Glutamatergic neuron (in vitro differentiated cells): ENCODE results near the gene MRPL49. TPM values are rescaled to one million over a fixed set of nuclear protein-coding genes. Genes with fewer than 3 reads are reported as not detected.

ENCODE experiments used
- DNase-seq: peaks from one replicate; pipeline ENCODE4 v3.0.0; 2022
- H3K27ac Mint-ChIP-seq: one replicate; pipeline ENCODE4 v1.8.0; 2020; ENCODE audit warnings: mild to moderate bottlenecking, mixed read lengths, inconsistent platforms; ENCODE audit not compliant: unreplicated experiment
- H3K27me3 Mint-ChIP-seq: one replicate; pipeline ENCODE4 v1.8.0; 2020; ENCODE audit warnings: mild to moderate bottlenecking, moderate library complexity, mixed read lengths, inconsistent platforms; ENCODE audit not compliant: unreplicated experiment
- H3K36me3 Mint-ChIP-seq: one replicate; pipeline ENCODE4 v1.8.0; 2020; ENCODE audit warnings: mild to moderate bottlenecking, mixed read lengths, inconsistent platforms; ENCODE audit not compliant: unreplicated experiment
- H3K4me1 Mint-ChIP-seq: one replicate; pipeline ENCODE4 v1.8.0; 2020; ENCODE audit warnings: mild to moderate bottlenecking, low read depth, mixed read lengths, inconsistent platforms; ENCODE audit not compliant: unreplicated experiment
- H3K4me3 Mint-ChIP-seq: one replicate; pipeline ENCODE4 v1.8.0; 2020; ENCODE audit warnings: mild to moderate bottlenecking, mixed read lengths, inconsistent platforms; ENCODE audit not compliant: unreplicated experiment
- H3K9me3 Mint-ChIP-seq: one replicate; pipeline ENCODE4 v1.8.0; 2020; ENCODE audit warnings: mild to moderate bottlenecking, moderate library complexity, mixed read lengths, inconsistent platforms; ENCODE audit not compliant: unreplicated experiment
- total RNA-seq: library from RNA; stranded (reverse); fragmentation: NEBNext Ultra II Directional; extraction: Animal tissue kit (Norgen Biotek cat#: 25700); gene quantifications from one replicate; pipeline ENCODE4 v1.2.1, GENCODE V29; 2021; ENCODE audit not compliant: unreplicated experiment
- TF ChIP-seq, protein P1 (sequence below): fragments of 200-600 bp; sonication (generic); IDR thresholded peaks from one replicate; pipeline ENCODE4 v1.5.0; 2021; ENCODE audit not compliant: partially characterized antibody, unreplicated experiment

Gene MRPL49
- total RNA-seq, 1 donor from 2014 or later, result 32.9 TPM

DNA sequence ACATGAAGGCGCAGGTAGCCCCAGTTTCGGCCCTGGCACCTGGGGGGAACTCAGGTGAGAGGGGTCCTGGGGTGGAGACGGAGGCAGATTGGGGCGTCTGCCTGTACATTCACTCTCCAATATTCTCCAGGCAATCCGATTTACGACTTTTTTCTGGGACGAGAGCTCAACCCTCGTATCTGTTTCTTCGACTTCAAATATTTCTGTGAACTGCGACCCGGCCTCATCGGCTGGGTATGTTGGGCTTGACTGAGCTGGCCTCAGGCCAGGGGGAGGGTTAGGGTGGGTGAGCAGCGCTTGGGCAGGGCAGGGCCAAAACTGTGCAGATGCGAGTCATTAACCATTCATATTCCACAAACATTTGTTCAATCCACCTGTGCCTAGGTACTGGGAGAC, 8.8 kb upstream of the MRPL49 start:
- Mint-ChIP-seq H3K27ac (peak overlapping the region; percentile 92), H3K36me3 (no peaks in the 10 kb centered on the region), H3K4me1 (peaks cover 10% of the 10 kb centered on the region), H3K4me3 (peak overlapping the region; percentile 94), H3K9me3 (peaks cover 20% of the 10 kb centered on the region), H3K27me3 (peaks cover 24% of the 10 kb centered on the region)
- DNase-seq, result no peak
- TF ChIP-seq, protein P1, sequence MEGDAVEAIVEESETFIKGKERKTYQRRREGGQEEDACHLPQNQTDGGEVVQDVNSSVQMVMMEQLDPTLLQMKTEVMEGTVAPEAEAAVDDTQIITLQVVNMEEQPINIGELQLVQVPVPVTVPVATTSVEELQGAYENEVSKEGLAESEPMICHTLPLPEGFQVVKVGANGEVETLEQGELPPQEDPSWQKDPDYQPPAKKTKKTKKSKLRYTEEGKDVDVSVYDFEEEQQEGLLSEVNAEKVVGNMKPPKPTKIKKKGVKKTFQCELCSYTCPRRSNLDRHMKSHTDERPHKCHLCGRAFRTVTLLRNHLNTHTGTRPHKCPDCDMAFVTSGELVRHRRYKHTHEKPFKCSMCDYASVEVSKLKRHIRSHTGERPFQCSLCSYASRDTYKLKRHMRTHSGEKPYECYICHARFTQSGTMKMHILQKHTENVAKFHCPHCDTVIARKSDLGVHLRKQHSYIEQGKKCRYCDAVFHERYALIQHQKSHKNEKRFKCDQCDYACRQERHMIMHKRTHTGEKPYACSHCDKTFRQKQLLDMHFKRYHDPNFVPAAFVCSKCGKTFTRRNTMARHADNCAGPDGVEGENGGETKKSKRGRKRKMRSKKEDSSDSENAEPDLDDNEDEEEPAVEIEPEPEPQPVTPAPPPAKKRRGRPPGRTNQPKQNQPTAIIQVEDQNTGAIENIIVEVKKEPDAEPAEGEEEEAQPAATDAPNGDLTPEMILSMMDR, result no peak

DNA sequence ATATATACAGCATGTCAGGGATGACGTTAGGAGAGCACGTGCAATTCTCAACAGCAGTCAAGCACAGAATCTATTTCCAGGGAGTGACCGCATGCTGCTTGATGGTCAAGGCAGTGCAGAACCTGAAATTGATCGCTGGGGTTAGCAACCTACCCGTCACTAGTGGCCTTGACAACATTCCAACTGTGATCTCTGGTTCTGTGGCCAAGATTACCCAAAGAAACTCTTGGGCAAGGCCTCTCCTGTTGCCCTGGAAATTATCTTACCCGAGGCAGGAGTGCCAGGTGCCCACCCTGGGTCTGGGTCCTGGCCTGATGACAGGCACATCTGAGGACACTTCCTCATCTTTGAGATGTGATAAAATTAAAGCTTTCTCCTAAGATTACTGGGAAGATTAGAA, 8.3 kb upstream of the MRPL49 start:
- H3K27ac Mint-ChIP-seq, result peak overlapping the region; percentile 92
- H3K9me3 Mint-ChIP-seq, result peaks cover 23% of the 10 kb centered on the region
- TF ChIP-seq, protein P1, result no peak
- H3K27me3 Mint-ChIP-seq, result peaks cover 29% of the 10 kb centered on the region
- H3K4me3 Mint-ChIP-seq, result peak overlapping the region; percentile 94
- H3K4me1 Mint-ChIP-seq, result peaks cover 10% of the 10 kb centered on the region
- no peaks in the 10 kb centered on the region for H3K36me3 Mint-ChIP-seq
- DNase-seq, result no peak

DNA sequence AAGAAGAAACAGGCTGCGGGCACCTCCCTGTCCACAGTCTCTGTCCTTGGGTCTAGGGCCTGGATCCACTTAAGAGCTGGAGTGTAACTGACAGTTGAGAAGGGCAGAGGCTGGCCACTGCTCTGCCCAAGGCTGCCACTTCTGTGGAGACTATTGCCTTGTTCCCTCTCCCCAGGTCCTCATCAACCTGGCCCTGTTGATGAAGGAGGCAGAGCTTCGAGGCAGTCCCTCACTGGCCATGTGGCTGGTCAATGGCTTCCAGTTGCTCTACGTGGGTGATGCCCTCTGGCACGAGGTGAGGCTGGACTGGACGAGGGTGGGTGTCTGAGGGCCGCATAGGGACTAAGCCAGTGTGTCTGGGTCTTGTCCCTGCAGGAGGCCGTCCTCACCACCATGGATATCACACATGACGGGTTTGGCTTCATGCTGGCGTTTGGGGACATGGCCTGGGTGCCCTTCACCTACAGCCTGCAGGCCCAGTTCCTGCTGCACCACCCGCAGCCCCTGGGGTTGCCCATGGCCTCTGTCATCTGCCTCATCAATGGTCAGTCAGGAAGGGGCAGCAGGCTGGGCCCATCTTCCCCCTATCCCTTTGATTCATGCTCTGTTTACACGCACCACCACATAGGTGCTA, 7.5 kb upstream of the MRPL49 start:
- H3K9me3 Mint-ChIP-seq, result peaks cover 26% of the 10 kb centered on the region
- no peaks in the 10 kb centered on the region for H3K36me3 Mint-ChIP-seq
- peak overlapping the region; percentile 94 for H3K4me3 Mint-ChIP-seq
- peaks cover 10% of the 10 kb centered on the region for H3K4me1 Mint-ChIP-seq
- H3K27ac Mint-ChIP-seq, result no peak overlapping the region
- TF ChIP-seq, protein P1, result no peak
- no peak for DNase-seq
- H3K27me3 Mint-ChIP-seq, result peaks cover 29% of the 10 kb centered on the region

DNA sequence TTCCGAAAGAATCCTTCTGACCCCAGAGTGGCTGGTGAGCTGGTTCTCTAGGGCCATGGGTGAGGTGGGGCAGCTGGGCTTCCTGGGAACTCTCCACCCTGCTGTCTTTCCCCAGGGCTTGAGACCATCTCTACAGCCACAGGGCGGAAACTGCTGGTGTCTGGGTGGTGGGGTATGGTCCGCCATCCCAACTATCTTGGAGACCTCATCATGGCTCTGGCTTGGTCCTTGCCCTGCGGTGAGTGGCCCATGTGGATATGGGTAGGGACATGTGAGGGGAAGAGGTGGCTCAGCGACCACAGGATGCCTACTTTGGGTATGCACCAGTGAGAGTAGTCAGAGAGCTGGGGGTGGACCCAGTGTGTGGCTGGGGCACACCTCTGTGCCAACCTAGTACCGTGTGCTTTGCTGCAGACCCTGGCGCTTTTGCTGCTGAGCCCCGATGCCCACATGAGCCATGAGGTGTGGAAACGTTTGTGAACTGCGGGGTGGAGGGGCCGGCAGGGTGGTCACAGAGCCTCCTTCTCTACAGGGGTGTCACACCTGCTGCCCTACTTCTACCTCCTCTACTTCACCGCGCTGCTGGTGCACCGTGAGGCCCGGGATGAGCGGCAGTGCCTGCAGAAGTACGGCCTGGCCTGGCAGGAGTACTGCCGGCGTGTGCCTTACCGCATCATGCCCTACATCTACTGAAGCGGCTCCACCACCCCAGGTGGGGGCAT, 6.6 kb upstream of the MRPL49 start:
- no peak overlapping the region for H3K27ac Mint-ChIP-seq
- no peak for DNase-seq
- H3K4me3 Mint-ChIP-seq, result peak overlapping the region; percentile 30
- H3K4me1 Mint-ChIP-seq, result peaks cover 10% of the 10 kb centered on the region
- TF ChIP-seq, protein P1, result no peak
- H3K36me3 Mint-ChIP-seq, result no peaks in the 10 kb centered on the region
- H3K27me3 Mint-ChIP-seq, result peaks cover 29% of the 10 kb centered on the region
- H3K9me3 Mint-ChIP-seq, result peaks cover 26% of the 10 kb centered on the region
